ENCODE results near the gene CAMTA1.

DNA sequence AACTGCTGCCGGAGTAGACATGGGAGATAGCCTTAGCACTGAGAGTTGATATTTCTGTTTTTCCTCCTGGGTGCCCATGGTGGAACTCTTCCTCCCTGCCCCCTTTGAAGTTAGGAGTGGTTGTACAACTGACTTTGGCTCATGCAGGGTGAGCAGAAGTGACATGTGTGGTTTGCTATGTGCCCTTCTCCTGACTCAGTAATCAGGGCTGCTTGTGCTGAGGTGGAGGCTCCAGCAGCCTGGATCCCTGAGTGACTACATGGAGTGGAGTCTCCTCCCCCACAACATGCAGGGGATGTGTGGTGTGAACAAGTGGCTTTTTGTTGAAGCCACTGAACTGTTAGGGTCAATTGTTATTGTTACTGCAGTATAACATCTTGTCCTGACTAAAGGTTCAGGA lies 261.6 kb downstream of the CAMTA1 start:
- TF ChIP-seq, protein P1, sequence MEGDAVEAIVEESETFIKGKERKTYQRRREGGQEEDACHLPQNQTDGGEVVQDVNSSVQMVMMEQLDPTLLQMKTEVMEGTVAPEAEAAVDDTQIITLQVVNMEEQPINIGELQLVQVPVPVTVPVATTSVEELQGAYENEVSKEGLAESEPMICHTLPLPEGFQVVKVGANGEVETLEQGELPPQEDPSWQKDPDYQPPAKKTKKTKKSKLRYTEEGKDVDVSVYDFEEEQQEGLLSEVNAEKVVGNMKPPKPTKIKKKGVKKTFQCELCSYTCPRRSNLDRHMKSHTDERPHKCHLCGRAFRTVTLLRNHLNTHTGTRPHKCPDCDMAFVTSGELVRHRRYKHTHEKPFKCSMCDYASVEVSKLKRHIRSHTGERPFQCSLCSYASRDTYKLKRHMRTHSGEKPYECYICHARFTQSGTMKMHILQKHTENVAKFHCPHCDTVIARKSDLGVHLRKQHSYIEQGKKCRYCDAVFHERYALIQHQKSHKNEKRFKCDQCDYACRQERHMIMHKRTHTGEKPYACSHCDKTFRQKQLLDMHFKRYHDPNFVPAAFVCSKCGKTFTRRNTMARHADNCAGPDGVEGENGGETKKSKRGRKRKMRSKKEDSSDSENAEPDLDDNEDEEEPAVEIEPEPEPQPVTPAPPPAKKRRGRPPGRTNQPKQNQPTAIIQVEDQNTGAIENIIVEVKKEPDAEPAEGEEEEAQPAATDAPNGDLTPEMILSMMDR (IDR thresholded peaks at IDR 0.05; ENCODE audit: low read length): no peak
- no peak for TF ChIP-seq EZH2 (optimal IDR thresholded peaks at IDR 0.05; ENCODE audit: low read depth, low read length)
